NK-92 (cell line): ENCODE data around the gene C1RL.
"Not testable (repeated sequence)": the region's sequence is repeated elsewhere in the genome, so short reads cannot be mapped to it uniquely, and the experiment has no call there.

Experiments used
- DNase-seq: peaks from one replicate; lab custom pipeline; 2025; ENCODE audit not compliant: unreplicated experiment; lab: John Stamatoyannopoulos, UW

The C1RL gene

GRCh38 chr12:7116196-7116595 is 7.2 kb upstream of the C1RL start:
- no peak for DNase-seq

DNA sequence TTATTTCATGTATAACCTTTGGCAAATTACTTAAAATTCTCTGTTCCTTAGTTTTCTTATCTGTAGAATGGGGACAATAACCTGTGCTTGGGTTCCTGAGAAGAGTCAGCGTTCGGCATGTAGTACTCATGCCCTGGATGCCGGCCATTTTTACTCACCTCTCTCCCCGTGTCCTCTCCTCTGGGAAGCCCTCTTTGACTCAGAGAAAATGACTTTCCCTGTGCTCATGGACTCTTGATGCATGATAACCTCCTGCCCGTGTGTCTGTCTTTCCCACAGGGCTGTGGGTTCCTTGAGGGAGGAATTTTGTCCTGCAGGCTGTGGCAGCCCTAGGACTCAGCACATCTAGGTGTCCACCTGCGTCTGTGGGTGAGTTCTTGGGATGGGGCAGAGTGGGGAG is 5.8 kb upstream of the C1RL start:
- no peak for DNase-seq

GRCh38 chr12:7114008-7114407 is 5.0 kb upstream of the C1RL start:
- DNase-seq = no peak

DNA sequence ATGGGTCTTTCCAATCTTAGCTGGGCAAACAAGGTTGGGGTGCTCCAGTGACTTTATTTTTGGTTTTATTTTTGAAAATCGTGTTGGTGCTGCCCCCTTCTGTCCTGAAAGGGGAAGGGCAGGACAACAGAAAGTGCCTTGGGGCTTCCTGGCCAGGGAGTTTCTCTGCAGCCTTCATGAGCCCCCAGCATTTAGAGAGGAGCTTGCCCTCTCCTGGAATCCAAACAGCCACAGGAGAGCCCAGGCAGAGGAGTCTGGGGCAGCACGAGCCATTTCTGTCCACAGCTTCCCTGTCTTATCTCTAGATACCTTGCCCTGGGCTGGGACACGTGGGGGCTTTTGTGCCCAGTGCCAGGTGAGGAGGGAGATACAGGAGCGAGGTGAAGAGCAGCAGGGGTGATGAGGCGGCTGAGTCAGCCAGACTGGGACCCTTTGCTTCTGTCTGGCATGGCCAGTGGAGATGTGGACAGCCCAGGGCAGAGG is 4.4 kb upstream of the C1RL start:
- no peak for DNase-seq

GRCh38 chr12:7112041-7112440 is 3.0 kb upstream of the C1RL start:
- DNase-seq = no peak

GRCh38 chr12:7110661-7111060 is 1.6 kb upstream of the C1RL start:
- DNase-seq = no peak

DNA sequence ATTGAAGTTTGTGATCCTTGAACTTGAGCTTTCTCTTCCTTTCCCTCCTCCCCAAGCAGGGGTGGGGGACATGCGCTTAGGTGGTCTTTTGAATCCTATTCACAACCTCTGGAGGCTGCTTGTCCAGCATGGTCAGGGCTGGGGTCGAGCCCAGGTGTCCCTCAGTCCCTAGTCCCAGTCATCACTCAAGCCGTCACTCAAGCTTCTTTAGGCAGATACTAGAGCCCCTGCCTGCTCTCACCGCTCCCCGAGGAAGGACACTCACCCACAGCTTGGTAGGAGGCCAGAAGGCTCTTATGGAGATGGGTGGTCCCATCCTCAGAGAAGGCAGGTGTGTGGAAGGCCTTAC is 532 bp upstream of the C1RL start:
- no peak for DNase-seq

DNA sequence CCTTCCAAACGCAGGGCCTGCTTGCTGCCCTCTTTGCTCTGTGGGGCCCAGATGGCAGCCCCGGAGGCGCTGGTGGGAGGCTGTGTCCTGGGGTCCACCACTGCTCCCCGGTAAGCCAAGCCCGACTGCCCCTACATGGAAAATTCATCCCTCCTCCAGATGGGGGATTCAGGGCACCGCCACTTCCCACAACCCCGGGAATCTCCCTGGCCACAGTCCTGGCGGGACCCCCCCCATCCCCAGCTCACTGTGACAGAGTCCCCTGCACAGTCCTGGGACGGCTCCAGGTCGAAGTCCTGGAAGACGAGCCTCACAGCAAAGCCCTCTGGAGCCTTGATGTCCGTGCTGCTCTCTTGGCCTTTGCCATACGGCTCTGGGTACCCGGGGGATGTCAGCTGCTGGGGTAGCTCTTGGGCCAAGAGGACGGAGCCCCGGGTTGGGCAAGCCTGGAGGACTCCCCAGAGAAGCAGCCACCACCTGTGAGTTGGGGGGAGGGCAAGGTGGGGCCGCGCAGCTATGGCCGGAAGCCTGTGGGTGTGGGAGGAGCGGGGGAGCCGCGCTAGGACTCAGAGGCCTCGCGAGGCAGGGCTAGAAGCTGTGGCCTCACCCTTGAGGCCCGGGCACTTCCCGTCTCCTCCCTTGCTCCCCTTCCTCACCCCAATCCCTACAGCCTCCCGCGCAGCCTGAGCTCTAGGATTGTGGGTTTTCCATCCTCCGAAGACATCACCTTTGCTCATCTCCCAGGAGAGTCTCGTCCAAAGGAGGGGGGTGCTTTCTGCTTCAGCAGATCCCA is 815 bp downstream of the C1RL start:
- no peak for DNase-seq

DNA sequence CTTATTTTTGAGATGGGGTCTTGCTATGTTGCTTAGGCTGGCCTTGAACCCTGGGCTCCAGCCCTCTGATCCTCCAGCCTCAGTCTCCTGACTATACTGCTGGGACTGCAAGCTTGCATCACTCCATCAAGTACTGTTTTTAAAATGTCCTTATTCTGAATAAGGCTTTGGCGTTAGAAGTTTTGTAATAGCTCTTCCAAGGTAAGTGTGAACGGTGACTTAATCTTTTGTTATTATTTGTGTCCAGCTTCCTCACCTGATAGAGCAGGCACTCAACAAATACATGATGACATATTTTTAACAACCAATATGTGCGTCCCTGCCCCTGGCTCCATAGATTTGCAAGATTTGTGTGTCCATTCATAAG is 1.4 kb downstream of the C1RL start:
- DNase-seq = no peak

DNA sequence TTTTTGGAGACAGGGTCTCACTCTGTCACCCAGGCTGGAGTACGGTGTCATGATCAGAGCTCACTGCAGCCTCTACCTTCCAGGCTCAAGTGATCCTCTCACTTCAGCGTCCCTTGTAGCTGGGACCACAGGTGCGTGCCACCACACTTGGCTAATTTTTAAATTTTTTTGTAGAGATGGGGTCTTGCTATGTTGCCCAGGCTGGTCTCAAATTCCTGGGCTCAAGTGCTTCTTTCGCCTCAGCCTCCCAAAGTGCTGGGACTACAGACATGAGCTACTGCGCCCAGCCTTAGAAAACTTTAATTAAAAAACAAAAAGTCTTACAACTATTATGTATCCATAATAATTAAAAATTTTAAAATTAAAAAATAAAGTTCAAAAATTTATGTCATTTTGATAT is 1.8 kb downstream of the C1RL start:
- DNase-seq = not testable (repeated sequence)

DNA sequence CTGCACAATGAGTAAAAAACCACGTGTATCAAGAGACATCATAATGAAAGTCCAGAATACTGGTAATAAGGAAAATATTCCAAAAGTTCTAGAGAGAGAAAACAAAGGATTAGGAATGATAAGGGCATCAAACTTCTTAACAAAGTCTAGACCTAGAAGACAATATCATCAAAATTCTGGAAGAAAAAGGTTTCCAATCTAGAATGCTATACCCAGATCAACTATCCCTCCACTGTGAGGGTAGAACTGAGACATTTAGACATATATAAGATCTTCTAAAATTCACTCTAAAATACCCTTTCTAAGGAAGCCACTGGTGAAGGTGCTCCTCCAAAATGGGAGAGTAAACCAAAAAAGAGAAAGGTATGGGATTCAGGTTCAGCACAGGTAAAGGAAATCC is 2.9 kb downstream of the C1RL start:
- no peak for DNase-seq

DNA sequence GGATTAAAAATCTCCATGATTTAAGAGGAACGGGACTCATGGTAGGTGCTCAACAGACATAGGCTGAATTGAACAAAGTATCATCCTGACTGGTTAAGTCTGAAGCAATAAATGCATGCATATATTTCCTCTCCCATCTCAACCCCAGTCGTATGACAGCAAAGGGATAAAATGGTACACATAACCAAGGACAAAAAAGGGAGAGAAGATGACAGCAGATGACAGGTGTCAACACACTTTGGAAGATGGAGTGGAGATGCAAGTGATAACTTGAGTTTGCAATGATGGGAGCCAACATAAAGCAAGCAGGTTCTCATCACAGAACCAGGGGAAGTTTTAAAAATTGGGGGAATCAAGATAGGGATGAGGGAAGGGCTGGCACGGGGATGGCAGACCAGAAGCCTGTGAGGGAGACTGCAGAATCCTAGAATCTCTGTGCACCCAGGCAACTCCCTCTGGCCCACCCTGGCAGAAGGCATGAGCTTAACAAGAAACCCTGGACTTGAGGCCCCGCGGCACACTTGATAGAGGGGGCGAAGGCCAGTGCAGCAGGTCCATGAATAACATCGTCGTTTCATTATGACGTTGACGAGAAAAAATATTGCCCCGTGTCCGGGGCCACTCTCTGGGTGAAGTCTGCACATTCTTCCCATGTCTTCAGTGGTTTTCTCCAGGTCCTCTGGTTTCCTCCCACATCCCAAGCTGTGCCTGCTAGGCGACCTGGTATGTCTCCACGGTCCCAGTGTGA is 5.0 kb downstream of the C1RL start:
- DNase-seq = no peak

DNA sequence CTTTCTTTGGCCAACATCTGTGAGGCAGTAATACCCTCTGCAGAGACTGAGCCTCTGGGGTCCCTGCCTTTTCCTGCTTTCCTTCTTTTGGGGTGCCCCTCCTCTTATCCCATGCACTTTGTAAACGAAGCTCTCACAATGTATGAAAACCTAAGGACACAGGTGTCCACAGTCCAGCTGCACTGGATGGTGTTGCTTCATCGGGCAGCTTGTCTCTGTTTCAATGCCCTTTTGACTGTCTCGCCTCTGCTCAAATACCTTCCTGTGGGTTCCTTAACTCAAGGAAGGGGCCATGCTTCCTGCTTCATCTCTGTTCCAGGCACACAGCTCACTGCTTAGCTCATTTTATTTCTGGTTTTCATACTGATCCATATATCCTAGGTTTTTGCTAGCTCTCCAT is 6.4 kb downstream of the C1RL start:
- DNase-seq = no peak

- no peak for DNase-seq
These were observed 7.3 kb downstream of the C1RL start for GRCh38 chr12:7101694-7102131.

DNA sequence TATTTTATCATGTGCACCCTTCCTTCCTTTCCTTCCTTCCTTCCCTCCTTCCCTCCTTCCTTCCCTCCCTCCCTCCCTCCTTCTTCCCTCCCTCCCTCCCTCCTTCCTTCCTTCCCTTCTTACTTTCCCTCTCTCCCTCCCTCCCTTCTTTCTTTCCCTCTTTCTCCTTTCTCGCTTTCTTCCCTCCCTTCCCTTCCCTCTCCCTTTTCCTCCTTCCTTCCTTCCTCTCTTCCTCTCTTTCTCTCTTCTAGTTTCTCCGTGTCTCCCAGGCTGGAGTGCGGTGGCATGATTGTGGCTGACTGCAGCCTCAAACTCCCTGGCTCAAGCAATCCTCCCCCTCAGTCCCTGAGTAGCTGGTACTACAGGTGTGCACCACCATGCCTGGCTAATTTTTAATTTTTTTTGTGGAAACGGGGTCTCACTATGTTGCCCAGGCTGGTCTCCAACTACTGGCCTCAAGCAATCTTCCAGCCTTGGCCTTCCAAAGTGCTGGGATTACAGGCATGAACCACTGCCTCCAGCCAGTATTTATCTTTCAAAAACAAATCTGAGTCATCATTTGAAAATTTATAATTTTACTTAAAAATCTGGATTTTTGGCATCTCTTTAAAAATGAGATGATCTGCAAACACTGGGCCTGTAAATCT is 7.8 kb downstream of the C1RL start:
- DNase-seq = no peak

DNA sequence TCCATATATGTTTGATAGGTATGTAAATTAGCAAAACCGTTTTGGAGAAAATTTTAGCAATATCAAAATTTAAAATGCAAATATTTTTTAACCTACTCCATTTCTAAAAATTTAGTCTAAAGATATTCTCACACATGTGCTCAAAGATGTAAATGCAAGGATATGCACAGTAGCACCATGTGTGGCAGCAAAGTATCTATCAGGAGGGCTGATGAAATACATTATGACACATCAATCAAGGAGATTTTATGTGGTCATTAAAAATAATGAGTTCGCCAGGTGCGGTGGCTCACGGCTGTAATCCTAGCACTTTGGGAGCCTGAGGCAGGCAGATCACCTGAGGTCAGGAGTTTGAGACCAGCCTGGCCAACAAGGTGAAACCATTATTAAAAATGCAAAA is 8.8 kb downstream of the C1RL start:
- DNase-seq = no peak

DNA sequence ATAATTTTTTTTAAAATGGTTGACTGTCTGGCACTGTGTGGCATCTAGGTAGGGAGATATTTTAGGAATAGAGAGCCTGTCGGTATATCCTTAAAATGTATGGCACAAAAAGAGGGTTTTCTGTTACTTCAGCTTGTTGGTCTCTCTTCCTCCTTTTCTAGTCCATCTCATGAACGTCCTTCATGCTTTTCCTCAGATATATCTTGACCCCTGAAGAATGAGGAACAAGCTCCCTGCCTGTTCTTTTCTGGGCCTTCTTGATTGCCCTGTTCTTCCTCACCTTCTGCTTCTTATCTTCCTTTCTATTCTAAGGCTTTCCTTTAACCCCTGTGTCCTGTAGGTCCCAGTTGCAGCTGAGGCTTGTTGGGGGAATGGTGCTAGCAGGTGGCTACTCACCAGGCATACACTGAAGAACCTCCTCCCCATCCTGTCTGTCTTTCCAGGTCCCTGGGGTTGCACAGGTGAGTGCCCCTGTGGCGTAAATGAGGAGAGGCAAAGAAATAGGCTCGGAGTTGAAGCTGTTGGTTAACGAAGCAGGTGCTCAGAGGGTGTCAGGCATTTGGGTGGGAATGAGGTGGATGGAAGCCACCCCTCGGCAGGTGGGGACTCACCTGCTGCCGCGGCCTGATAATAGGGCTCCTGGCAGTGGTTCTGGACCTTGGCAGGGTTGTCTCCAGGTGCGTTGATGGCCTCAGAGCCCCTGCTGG is 9.6 kb downstream of the C1RL start:
- no peak for DNase-seq

GRCh38 chr12:7096979-7097378 is 12.0 kb downstream of the C1RL start:
- DNase-seq = no peak

- DNase-seq = no peak
These were observed 12.7 kb downstream of the C1RL start for GRCh38 chr12:7096006-7096932.

DNA sequence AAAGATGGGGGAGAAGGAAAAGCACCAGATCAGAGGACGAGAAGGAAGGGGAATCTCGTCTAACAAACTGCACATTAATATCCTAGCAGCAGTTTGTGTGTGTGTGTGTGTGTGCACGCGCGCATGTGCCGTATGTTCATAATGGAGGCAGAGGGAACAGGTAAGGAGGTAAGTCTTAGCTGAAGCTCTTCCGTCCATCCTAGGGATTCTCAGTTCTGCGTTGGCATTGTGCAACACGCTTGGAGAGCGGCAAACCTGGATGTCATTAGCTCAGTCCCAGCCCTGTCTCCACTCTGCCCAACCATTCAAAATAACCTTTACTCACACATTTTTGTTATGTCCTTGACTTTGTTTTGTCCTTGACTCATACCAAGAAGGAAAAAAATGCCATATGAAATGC is 15.1 kb downstream of the C1RL start:
- DNase-seq = no peak
